GM19372 (cell line): ENCODE data around the gene OR8B2.
"Not testable (repeated sequence)": the region's sequence is repeated elsewhere in the genome, so short reads cannot be mapped to it uniquely, and the experiment has no call there.

ENCODE experiments used
- ATAC-seq: cut with Tn5 transposase; IDR thresholded peaks from one replicate; pipeline ENCODE4 v1.9.1; 2021; ENCODE audit warnings: mild to moderate bottlenecking, low read depth, moderate library complexity; ENCODE audit not compliant: unreplicated experiment

The OR8B2 gene

GRCh38 chr11:124384399-124384798 lies at the start of gene OR8B2:
Gene OR8B2 (minus strand): TSS chr11:124384499. CDS start chr11:124383343, 1,156 bp downstream.
- no peak for ATAC-seq

- no peak for ATAC-seq
These were observed 45.3 kb upstream of the OR8B2 start for GRCh38 chr11:124429599-124429998.

- ATAC-seq, result no peak
These were observed 40.2 kb upstream of the OR8B2 start, which contains the start of gene OR8B4 for GRCh38 chr11:124424384-124424921. Gene OR8B4 (minus strand): TSS chr11:124424871. CDS start chr11:124424871, 0 bp downstream.

- ATAC-seq, result no peak
These were observed 36.7 kb upstream of the OR8B2 start for GRCh38 chr11:124421043-124421442.

GRCh38 chr11:124415356-124415923 lies 31.1 kb upstream of the OR8B2 start:
- no peak for ATAC-seq

- no peak for ATAC-seq
These were observed 25.6 kb upstream of the OR8B2 start for GRCh38 chr11:124409906-124410305.

- ATAC-seq, result no peak
These were observed 21.3 kb upstream of the OR8B2 start for GRCh38 chr11:124405581-124405980.

GRCh38 chr11:124403186-124403585 lies 18.9 kb upstream of the OR8B2 start:
- ATAC-seq, result not testable (repeated sequence)

GRCh38 chr11:124402326-124402922 lies 18.1 kb upstream of the OR8B2 start:
- peak; percentile 96 for ATAC-seq

- ATAC-seq, result no peak
These were observed 14.6 kb upstream of the OR8B2 start, which contains the start of gene OR8B3 for GRCh38 chr11:124398924-124399323. Gene OR8B3 (minus strand): TSS chr11:124399024. CDS start chr11:124397351, 1,673 bp downstream.

GRCh38 chr11:124396847-124397246 lies 12.5 kb upstream of the OR8B2 start:
- ATAC-seq, result not testable (repeated sequence)

GRCh38 chr11:124394408-124394807 lies 10.1 kb upstream of the OR8B2 start:
- ATAC-seq, result no peak

- not testable (repeated sequence) for ATAC-seq
These were observed 1.4 kb downstream of the OR8B2 start for GRCh38 chr11:124382857-124383256.

GRCh38 chr11:124380585-124380984 lies 3.7 kb downstream of the OR8B2 start:
- ATAC-seq, result no peak

GRCh38 chr11:124376280-124376679 lies 8.0 kb downstream of the OR8B2 start:
- ATAC-seq, result no peak

- ATAC-seq, result no peak
These were observed 24.7 kb downstream of the OR8B2 start for GRCh38 chr11:124359566-124359965.

- ATAC-seq, result no peak
These were observed 37.9 kb downstream of the OR8B2 start for GRCh38 chr11:124346311-124346955.

GRCh38 chr11:124344346-124344745 lies 40.0 kb downstream of the OR8B2 start:
- ATAC-seq, result no peak

- no peak for ATAC-seq
These were observed 44.2 kb downstream of the OR8B2 start for GRCh38 chr11:124340142-124340447.

- no peak for ATAC-seq
These were observed 44.7 kb downstream of the OR8B2 start for GRCh38 chr11:124339396-124340141.
